Measurements from ENCODE around the gene SLC39A2. TPM values are rescaled to one million over a fixed set of nuclear protein-coding genes. Genes with fewer than 3 reads are reported as not detected.
A peak's percentile ranks its signal among the peaks of the same experiment; 100 is the strongest.
"Not testable (repeated sequence)": the region's sequence is repeated elsewhere in the genome, so short reads cannot be mapped to it uniquely, and the experiment has no call there.

Gene SLC39A2
- total and polyA plus RNA-seq, 2 donors = 0.47 to 1.2 TPM

DNA sequence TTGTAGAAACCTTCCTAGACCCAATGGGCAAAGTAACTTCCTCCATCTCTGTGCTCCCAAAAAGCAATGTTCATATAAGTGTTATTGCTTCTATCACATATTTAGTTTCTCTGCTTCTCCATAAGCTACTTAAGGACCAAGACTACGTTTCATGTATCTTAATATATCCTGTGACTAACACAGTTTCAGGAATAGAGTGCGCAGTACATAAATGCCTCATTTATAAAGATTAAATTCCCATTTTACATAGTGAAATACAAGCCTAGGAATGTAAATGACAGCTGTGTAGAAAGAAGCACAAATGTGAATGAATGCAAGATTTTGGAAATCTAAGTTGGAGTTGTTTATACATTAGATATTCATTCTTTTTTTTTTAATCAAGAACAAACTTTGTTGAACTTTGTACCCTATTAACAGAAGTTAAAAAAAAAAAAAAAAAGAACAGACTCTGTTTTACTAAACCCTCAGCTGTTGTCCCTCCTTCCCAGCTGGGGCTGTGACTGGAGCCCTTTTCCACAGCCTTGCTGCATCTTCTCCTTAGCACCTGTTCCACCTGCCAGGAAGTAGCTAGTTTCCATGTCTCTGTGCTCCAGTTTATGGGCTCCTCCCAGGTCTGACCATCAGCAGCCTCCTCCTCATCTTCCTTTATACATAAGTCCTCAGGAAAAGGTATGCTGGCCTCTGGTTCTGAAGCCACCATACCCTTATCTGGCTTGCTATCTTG, 16.3 kb upstream of the SLC39A2 start:
- WGBS = 77% methylated on average over 2 of the region's 2 CpGs
- no peak overlapping the region for H3K27ac ChIP-seq (ENCODE audit: low read depth)
- DNase-seq (ENCODE audit: extremely low spot score) = no peak
- H3K36me3 ChIP-seq (ENCODE audit: insufficient read depth) = no peaks in the 10 kb centered on the region
- no peak overlapping the region for H3K4me3 ChIP-seq (ENCODE audit: low read depth, low read length)
- no peaks in the 10 kb centered on the region for H3K4me1 ChIP-seq (ENCODE audit: insufficient read depth)

GRCh38 chr14:20985650-20986049, 13.4 kb upstream of the SLC39A2 start:
- H3K27ac ChIP-seq (ENCODE audit: low read depth); DNase-seq (ENCODE audit: extremely low spot score); H3K36me3 ChIP-seq (ENCODE audit: insufficient read depth); H3K4me1 ChIP-seq (ENCODE audit: insufficient read depth); H3K4me3 ChIP-seq (ENCODE audit: low read depth, low read length): not testable (repeated sequence)
- 92% methylated on average over 4 of the region's 4 CpGs for WGBS

- WGBS = 40% methylated on average over 2 of the region's 2 CpGs
- no peaks in the 10 kb centered on the region for H3K4me1 ChIP-seq (ENCODE audit: insufficient read depth)
- H3K27ac ChIP-seq (ENCODE audit: low read depth) = no peak overlapping the region
- no peaks in the 10 kb centered on the region for H3K36me3 ChIP-seq (ENCODE audit: insufficient read depth)
- no peak for DNase-seq (ENCODE audit: extremely low spot score)
- no peak overlapping the region for H3K4me3 ChIP-seq (ENCODE audit: low read depth, low read length)
Observed at GRCh38 chr14:20986811-20987210, 12.3 kb upstream of the SLC39A2 start.

GRCh38 chr14:20988717-20989470, 10.2 kb upstream of the SLC39A2 start:
- 86% methylated on average over 15 of the region's 15 CpGs for WGBS
- DNase-seq (ENCODE audit: extremely low spot score) = no peak
- H3K4me1 ChIP-seq (ENCODE audit: insufficient read depth) = no peaks in the 10 kb centered on the region
- no peak overlapping the region for H3K27ac ChIP-seq (ENCODE audit: low read depth)
- no peak overlapping the region for H3K4me3 ChIP-seq (ENCODE audit: low read depth, low read length)
- H3K36me3 ChIP-seq (ENCODE audit: insufficient read depth) = no peaks in the 10 kb centered on the region

DNA sequence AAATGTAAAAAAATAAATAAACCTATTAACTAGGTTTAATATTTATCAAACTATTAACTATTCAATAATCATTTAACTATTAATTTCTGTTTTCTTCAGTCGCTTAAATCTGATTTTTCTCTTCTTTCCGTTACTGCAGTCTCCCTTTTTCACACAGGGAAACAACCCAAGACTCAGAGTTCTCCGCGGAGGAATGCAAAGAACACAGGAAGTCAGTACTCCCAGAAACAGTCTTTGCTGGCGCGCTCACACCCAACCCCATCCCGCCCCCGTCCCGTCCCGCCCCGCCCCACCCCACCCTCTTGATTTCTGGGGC, 9.7 kb upstream of the SLC39A2 start:
- no peak for DNase-seq (ENCODE audit: extremely low spot score)
- H3K36me3 ChIP-seq (ENCODE audit: insufficient read depth) = no peaks in the 10 kb centered on the region
- H3K27ac ChIP-seq (ENCODE audit: low read depth) = no peak overlapping the region
- WGBS = 1% methylated on average over 11 of the region's 11 CpGs
- peak overlapping the region; percentile 79 for H3K4me3 ChIP-seq (ENCODE audit: low read depth, low read length)
- H3K4me1 ChIP-seq (ENCODE audit: insufficient read depth) = no peaks in the 10 kb centered on the region

DNA sequence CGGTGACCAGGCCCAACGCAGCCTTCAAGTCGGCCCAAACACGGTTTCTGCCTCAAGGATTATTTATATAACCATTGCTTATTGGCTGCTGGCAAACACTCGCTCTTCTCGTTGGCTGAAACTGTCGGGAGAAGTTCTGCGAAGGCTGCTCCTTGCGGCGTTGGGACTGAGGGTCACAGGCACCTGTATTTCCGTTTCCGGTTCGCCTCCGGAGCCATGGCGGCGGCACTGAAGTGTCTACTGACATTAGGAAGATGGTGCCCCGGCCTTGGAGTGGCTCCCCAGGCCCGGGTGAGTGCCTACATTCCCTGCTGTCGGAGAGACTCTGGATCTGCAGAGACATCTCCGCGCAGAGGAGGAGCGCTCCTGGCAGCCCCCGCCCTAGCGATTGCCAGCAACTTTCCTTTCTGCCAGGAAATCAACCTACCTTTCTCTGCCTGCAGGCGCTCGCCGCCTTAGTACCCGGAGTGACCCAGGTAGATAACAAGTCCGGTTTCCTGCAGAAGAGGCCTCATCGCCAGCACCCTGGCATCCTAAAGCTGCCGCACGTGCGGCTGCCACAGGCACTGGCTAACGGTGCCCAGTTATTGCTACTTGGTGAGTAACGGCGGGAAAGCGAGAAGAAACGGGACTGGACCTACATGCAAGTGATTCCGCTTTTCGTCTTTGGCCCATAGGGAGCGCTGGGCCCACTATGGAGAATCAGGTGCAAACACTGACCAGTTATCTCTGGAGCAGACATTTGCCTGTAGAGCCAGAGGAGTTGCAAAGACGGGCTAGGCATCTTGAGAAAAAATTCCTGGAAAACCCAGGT, 9.1 kb upstream of the SLC39A2 start, which contains the start of gene METTL17:
TSS of gene METTL17 (plus strand) at position 194 of the 814 bp plus-strand sequence. CDS start at position 217, 23 bp downstream.
- Histone ChIP-seq H3K4me1 (ENCODE audit: insufficient read depth) (no peaks in the 10 kb centered on the region), H3K36me3 (ENCODE audit: insufficient read depth) (no peaks in the 10 kb centered on the region), H3K27ac (ENCODE audit: low read depth) (no peak within 1 kb of the TSS), H3K4me3 (ENCODE audit: low read depth, low read length) (peak within 1 kb of the TSS; percentile 79)
- WGBS = under 1% methylated on average over 42 of the region's 42 CpGs
- peak; percentile 96 for DNase-seq (ENCODE audit: extremely low spot score)

DNA sequence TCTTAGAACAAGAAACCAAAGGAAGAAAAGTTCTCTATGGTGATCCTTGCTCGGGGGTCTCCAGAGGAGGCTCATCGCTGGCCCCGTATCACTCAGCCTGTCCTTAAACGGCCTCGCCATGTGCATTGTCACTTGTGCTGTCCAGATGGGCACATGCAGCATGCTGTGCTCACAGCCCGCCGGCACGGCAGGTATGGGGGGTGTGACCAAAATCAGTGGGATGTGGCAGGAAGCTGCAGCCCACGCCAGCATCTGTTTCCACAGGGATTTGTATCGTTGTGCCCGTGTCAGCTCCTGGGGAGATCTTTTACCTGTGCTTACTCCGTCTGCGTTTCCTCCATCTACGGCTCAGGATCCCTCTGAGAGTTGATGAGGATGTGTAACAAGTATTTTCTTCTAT, 2.6 kb upstream of the SLC39A2 start:
- no peak overlapping the region for H3K27ac ChIP-seq (ENCODE audit: low read depth)
- H3K4me1 ChIP-seq (ENCODE audit: insufficient read depth) = no peaks in the 10 kb centered on the region
- DNase-seq (ENCODE audit: extremely low spot score) = no peak
- H3K36me3 ChIP-seq (ENCODE audit: insufficient read depth) = peaks cover 6% of the 10 kb centered on the region
- H3K4me3 ChIP-seq (ENCODE audit: low read depth, low read length) = no peak overlapping the region
- 86% methylated on average over 14 of the region's 14 CpGs for WGBS

GRCh38 chr14:20997115-20997514, 2.0 kb upstream of the SLC39A2 start:
- Histone ChIP-seq H3K27ac (ENCODE audit: low read depth) (no peak overlapping the region), H3K36me3 (ENCODE audit: insufficient read depth) (peaks cover 6% of the 10 kb centered on the region), H3K4me3 (ENCODE audit: low read depth, low read length) (no peak overlapping the region), H3K4me1 (ENCODE audit: insufficient read depth) (no peaks in the 10 kb centered on the region)
- no peak for DNase-seq (ENCODE audit: extremely low spot score)
- WGBS = 62% methylated on average over 4 of the region's 4 CpGs

- WGBS = 66% methylated on average over 6 of the region's 6 CpGs
- Histone ChIP-seq H3K27ac (ENCODE audit: low read depth) (no peak overlapping the region), H3K4me1 (ENCODE audit: insufficient read depth) (no peaks in the 10 kb centered on the region), H3K36me3 (ENCODE audit: insufficient read depth) (peaks cover 6% of the 10 kb centered on the region), H3K4me3 (ENCODE audit: low read depth, low read length) (no peak overlapping the region)
- DNase-seq (ENCODE audit: extremely low spot score) = no peak
Observed at GRCh38 chr14:20997564-20997963, 1.5 kb upstream of the SLC39A2 start.

DNA sequence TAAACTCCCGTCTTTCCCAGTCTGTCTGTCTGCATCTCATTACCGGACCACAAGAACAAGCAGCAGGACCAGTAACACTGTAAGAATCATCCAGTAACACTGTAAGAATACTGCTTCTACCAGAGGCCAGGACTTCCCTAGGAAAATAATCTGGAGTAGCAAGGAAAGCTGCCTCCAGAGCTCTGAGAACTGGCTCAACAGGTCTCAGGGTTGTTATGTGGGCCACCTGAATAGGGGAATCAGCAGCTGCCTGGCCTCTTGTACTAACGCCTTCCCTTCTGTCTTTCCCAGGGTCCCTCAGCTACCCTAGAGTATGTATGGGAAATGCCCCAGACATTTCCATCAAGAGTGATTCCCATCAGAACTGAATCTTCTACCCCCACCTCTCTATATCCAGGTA, 954 bp upstream of the SLC39A2 start:
- WGBS = 56% methylated on average over 3 of the region's 3 CpGs
- DNase-seq (ENCODE audit: extremely low spot score) = no peak
- Histone ChIP-seq H3K36me3 (ENCODE audit: insufficient read depth) (peaks cover 6% of the 10 kb centered on the region), H3K4me1 (ENCODE audit: insufficient read depth) (no peaks in the 10 kb centered on the region), H3K27ac (ENCODE audit: low read depth) (no peak overlapping the region), H3K4me3 (ENCODE audit: low read depth, low read length) (no peak overlapping the region)

DNA sequence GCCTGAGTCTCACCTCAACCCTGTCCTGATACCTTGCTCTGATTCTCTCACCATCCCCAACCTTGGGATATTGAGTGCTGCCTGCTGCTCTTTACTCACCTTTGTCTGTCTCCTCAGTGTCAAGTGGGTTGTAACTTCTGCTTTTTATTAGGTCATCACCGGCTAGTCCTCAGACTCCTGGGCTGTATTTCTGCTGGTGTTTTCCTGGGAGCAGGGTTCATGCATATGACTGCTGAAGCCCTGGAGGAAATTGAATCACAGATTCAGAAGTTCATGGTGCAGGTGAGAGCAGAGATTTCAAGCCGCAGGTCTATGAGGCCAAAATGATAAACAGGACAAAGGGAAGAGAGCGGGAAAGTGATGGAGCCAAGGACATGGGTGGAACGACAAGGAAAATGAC, 498 bp downstream of the SLC39A2 start:
- no peak overlapping the region for H3K4me3 ChIP-seq (ENCODE audit: low read depth, low read length)
- no peak overlapping the region for H3K27ac ChIP-seq (ENCODE audit: low read depth)
- 69% methylated on average over 4 of the region's 4 CpGs for WGBS
- DNase-seq (ENCODE audit: extremely low spot score) = no peak
- H3K36me3 ChIP-seq (ENCODE audit: insufficient read depth) = peaks cover 6% of the 10 kb centered on the region
- no peaks in the 10 kb centered on the region for H3K4me1 ChIP-seq (ENCODE audit: insufficient read depth)

DNA sequence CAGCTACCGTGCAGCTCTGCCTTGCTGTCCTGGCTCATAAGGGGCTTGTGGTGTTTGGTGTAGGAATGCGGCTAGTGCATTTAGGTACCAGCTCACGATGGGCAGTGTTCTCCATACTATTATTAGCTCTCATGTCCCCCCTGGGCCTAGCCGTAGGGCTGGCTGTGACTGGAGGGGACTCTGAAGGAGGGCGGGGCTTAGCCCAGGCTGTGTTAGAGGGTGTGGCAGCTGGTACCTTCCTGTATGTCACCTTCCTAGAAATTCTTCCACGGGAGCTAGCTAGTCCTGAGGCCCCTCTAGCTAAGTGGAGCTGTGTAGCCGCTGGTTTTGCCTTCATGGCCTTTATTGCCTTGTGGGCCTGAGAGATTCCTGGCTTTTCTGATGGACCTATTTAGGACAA, 2.1 kb downstream of the SLC39A2 start:
- peaks cover 4% of the 10 kb centered on the region for H3K36me3 ChIP-seq (ENCODE audit: insufficient read depth)
- 78% methylated on average over 7 of the region's 7 CpGs for WGBS

GRCh38 chr14:21003788-21004346, 4.8 kb downstream of the SLC39A2 start:
- Histone ChIP-seq H3K27ac (ENCODE audit: low read depth) (no peak overlapping the region), H3K4me3 (ENCODE audit: low read depth, low read length) (no peak overlapping the region), H3K36me3 (ENCODE audit: insufficient read depth) (no peaks in the 10 kb centered on the region), H3K4me1 (ENCODE audit: insufficient read depth) (no peaks in the 10 kb centered on the region)
- DNase-seq (ENCODE audit: extremely low spot score) = no peak
- WGBS = 43% methylated on average over 14 of the region's 14 CpGs

More for the DNA sequence above, 2.1 kb downstream of the SLC39A2 start:
- no peaks in the 10 kb centered on the region for H3K4me1 ChIP-seq (ENCODE audit: insufficient read depth)
- H3K4me3 ChIP-seq (ENCODE audit: low read depth, low read length) = no peak overlapping the region
- no peak for DNase-seq (ENCODE audit: extremely low spot score)
- no peak overlapping the region for H3K27ac ChIP-seq (ENCODE audit: low read depth)

Data from urinary bladder (tissue), 4 donors.